Adipocyte (in vitro differentiated cells): Measurements from ENCODE around the gene MPP2.
A peak's percentile ranks its signal among the peaks of the same experiment; 100 is the strongest.
"Not testable (repeated sequence)": the region's sequence is repeated elsewhere in the genome, so short reads cannot be mapped to it uniquely, and the experiment has no call there.

ENCODE experiments used
- DNase-seq: peaks from one replicate; pipeline ENCODE4 v3.0.0-alpha.2; 2015; ENCODE audit warnings: low read depth
- H3K27me3 ChIP-seq: replicated peaks from 2 replicates; pipeline ENCODE4 v1.7.0; 2013; ENCODE audit warnings: mild to moderate bottlenecking, low read length, moderate library complexity; ENCODE audit not compliant: control insufficient read depth, insufficient read depth
- H3K36me3 ChIP-seq: 2 replicates; pipeline ENCODE4 v1.7.0; 2013; ENCODE audit warnings: low read length, mild to moderate bottlenecking, moderate library complexity; ENCODE audit not compliant: control insufficient read depth, insufficient read depth, severe bottlenecking
- H3K4me1 ChIP-seq: 2 replicates; pipeline ENCODE4 v1.7.0; 2013; ENCODE audit warnings: mild to moderate bottlenecking, low read length, moderate library complexity; ENCODE audit not compliant: control insufficient read depth, insufficient read depth
- H3K4me3 ChIP-seq: 2 replicates; pipeline ENCODE4 v1.7.0; 2013; ENCODE audit warnings: mild to moderate bottlenecking, low read length, moderate library complexity
- H3K9ac ChIP-seq: 2 replicates; pipeline ENCODE4 v1.7.0; 2013; ENCODE audit warnings: mild to moderate bottlenecking, low read length, moderate library complexity
- H3K9me3 ChIP-seq: 2 replicates; pipeline ENCODE4 v1.7.0; 2013; ENCODE audit warnings: mild to moderate bottlenecking, low read length, moderate library complexity; ENCODE audit not compliant: control insufficient read depth

MPP2 gene

GRCh38 chr17:43942051-43942685, 34.8 kb upstream of the MPP2 start, which contains the start of gene PPY:
Gene PPY (minus strand): TSS chr17:43942476. CDS start chr17:43941654, 822 bp downstream.
- H3K4me1 ChIP-seq = no peaks in the 10 kb centered on the region
- no peaks in the 10 kb centered on the region for H3K36me3 ChIP-seq
- H3K27me3 ChIP-seq = no peaks in the 10 kb centered on the region
- H3K9me3 ChIP-seq = no peaks in the 10 kb centered on the region
- H3K4me3 ChIP-seq = no peak within 1 kb of the TSS
- no peak within 1 kb of the TSS for H3K9ac ChIP-seq
- DNase-seq = no peak

- no peak overlapping the region for H3K4me3 ChIP-seq
- H3K4me1 ChIP-seq = no peaks in the 10 kb centered on the region
- no peaks in the 10 kb centered on the region for H3K9me3 ChIP-seq
- DNase-seq = peak; percentile 62
- H3K36me3 ChIP-seq = no peaks in the 10 kb centered on the region
- no peaks in the 10 kb centered on the region for H3K27me3 ChIP-seq
- H3K9ac ChIP-seq = no peak overlapping the region
Measured at GRCh38 chr17:43940630-43941029, 33.3 kb upstream of the MPP2 start.

GRCh38 chr17:43939886-43940285, 32.5 kb upstream of the MPP2 start:
- Histone ChIP-seq H3K9me3 (no peaks in the 10 kb centered on the region), H3K9ac (no peak overlapping the region), H3K4me3 (no peak overlapping the region), H3K4me1 (no peaks in the 10 kb centered on the region), H3K36me3 (no peaks in the 10 kb centered on the region), H3K27me3 (no peaks in the 10 kb centered on the region)
- no peak for DNase-seq

GRCh38 chr17:43939452-43939851, 32.1 kb upstream of the MPP2 start:
- not testable (repeated sequence) for H3K27me3 ChIP-seq, H3K9me3 ChIP-seq, DNase-seq, H3K36me3 ChIP-seq, H3K4me3 ChIP-seq, H3K4me1 ChIP-seq, H3K9ac ChIP-seq

- no peaks in the 10 kb centered on the region for H3K36me3 ChIP-seq
- no peaks in the 10 kb centered on the region for H3K9me3 ChIP-seq
- DNase-seq = no peak
- H3K27me3 ChIP-seq = no peaks in the 10 kb centered on the region
- no peak overlapping the region for H3K4me3 ChIP-seq
- no peak overlapping the region for H3K9ac ChIP-seq
- no peaks in the 10 kb centered on the region for H3K4me1 ChIP-seq
Measured at GRCh38 chr17:43938838-43939182, 31.5 kb upstream of the MPP2 start.

- Histone ChIP-seq H3K27me3 (no peaks in the 10 kb centered on the region), H3K4me1 (no peaks in the 10 kb centered on the region), H3K4me3 (no peak overlapping the region), H3K9me3 (no peaks in the 10 kb centered on the region), H3K36me3 (no peaks in the 10 kb centered on the region), H3K9ac (no peak overlapping the region)
- no peak for DNase-seq
Measured at GRCh38 chr17:43936434-43936833, 29.1 kb upstream of the MPP2 start.

GRCh38 chr17:43935926-43936261, 28.6 kb upstream of the MPP2 start:
- H3K4me3 ChIP-seq = no peak overlapping the region
- DNase-seq = no peak
- no peaks in the 10 kb centered on the region for H3K4me1 ChIP-seq
- no peaks in the 10 kb centered on the region for H3K36me3 ChIP-seq
- H3K9ac ChIP-seq = no peak overlapping the region
- no peaks in the 10 kb centered on the region for H3K9me3 ChIP-seq
- no peaks in the 10 kb centered on the region for H3K27me3 ChIP-seq

- DNase-seq = no peak
- no peak overlapping the region for H3K9ac ChIP-seq
Measured at GRCh38 chr17:43935204-43935925, 28.0 kb upstream of the MPP2 start.

GRCh38 chr17:43932923-43933322, 25.6 kb upstream of the MPP2 start:
- H3K36me3 ChIP-seq = no peaks in the 10 kb centered on the region
- H3K9ac ChIP-seq = no peak overlapping the region
- H3K9me3 ChIP-seq = no peaks in the 10 kb centered on the region
- no peaks in the 10 kb centered on the region for H3K4me1 ChIP-seq
- no peaks in the 10 kb centered on the region for H3K27me3 ChIP-seq
- H3K4me3 ChIP-seq = no peak overlapping the region
- DNase-seq = no peak

More at GRCh38 chr17:43935204-43935925, 28.0 kb upstream of the MPP2 start:
- Histone ChIP-seq H3K36me3 (no peaks in the 10 kb centered on the region), H3K4me1 (no peaks in the 10 kb centered on the region), H3K4me3 (no peak overlapping the region), H3K9me3 (no peaks in the 10 kb centered on the region), H3K27me3 (no peaks in the 10 kb centered on the region)

- Histone ChIP-seq H3K27me3 (peaks cover 3% of the 10 kb centered on the region), H3K36me3 (no peaks in the 10 kb centered on the region), H3K9me3 (no peaks in the 10 kb centered on the region), H3K4me3 (no peak overlapping the region), H3K4me1 (peaks cover 4% of the 10 kb centered on the region), H3K9ac (no peak overlapping the region)
- DNase-seq = no peak
Measured at GRCh38 chr17:43932357-43932756, 25.0 kb upstream of the MPP2 start.

- H3K9ac ChIP-seq = no peak overlapping the region
- DNase-seq = no peak
- H3K4me3 ChIP-seq = no peak overlapping the region
Measured at GRCh38 chr17:43931062-43931571, 23.8 kb upstream of the MPP2 start.

More at GRCh38 chr17:43931062-43931571, 23.8 kb upstream of the MPP2 start:
- Histone ChIP-seq H3K4me1 (peaks cover 9% of the 10 kb centered on the region), H3K27me3 (peaks cover 8% of the 10 kb centered on the region), H3K36me3 (no peaks in the 10 kb centered on the region), H3K9me3 (no peaks in the 10 kb centered on the region)
